HG03354 (cell line): ENCODE data around the gene OTOGL.
"Not testable (repeated sequence)": the region's sequence is repeated elsewhere in the genome, so short reads cannot be mapped to it uniquely, and the experiment has no call there.

Source experiments
- ATAC-seq: cut with Tn5 transposase; IDR thresholded peaks from one replicate; pipeline ENCODE4 v1.9.1; 2021; ENCODE audit warnings: mild to moderate bottlenecking; ENCODE audit not compliant: unreplicated experiment, poor library complexity, severe bottlenecking

Gene OTOGL

DNA sequence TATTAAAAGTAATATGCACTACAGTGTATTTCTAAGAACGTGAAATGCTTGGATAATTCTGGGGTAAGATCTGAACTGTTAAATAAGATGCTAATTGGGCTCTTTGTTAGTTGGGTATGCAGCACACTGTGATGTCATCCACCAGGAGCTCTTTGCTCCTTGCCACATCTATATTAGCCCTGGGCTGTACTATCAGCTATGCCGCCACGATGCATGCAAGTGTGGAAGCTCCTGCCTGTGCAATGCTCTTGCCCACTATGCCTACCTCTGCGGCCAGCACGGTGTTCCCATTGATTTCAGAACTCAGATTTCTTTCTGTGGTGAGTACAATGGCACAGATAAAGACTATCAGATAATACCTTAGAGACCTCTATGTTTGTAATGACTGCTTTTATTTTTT, 165.6 kb downstream of the OTOGL start:
- ATAC-seq, result no peak

DNA sequence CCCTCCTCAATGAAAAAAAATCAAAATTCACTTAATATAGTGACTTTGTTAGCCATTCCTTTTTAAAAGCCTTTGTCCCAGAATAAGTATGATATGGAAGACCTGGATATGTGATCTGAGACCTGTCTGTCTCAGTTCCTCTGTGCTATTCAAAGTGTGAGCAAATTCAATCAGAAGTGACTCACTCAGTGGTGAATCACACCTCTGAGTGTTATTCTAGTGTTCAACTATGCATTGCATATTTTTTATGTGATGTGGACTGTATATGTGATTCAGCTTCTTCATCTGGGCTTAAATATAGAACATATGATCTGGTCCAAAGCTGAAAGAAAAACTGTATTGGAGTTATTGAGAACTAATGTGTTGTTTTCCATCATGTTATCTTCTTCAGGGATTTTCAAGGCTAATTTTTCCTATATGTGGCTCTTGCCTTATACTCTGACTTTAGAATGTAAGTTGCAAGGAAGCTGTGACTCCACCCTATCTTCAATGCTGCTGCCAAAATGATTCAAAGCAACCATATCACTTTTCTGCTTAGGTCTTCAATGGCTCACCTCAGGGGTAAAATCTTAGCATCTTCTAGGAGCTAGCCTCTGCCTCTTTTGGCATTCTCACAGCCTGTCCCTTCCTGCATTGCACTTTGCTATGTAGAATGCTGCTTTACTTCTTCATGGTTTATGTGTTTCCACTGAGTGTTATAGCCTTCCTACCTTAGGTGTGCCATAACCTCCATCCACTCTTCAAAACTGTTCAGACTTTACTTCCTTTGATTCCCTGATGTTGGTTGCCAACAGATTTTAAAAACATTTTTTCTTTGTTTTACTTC, 169.8 kb downstream of the OTOGL start:
- no peak for ATAC-seq

DNA sequence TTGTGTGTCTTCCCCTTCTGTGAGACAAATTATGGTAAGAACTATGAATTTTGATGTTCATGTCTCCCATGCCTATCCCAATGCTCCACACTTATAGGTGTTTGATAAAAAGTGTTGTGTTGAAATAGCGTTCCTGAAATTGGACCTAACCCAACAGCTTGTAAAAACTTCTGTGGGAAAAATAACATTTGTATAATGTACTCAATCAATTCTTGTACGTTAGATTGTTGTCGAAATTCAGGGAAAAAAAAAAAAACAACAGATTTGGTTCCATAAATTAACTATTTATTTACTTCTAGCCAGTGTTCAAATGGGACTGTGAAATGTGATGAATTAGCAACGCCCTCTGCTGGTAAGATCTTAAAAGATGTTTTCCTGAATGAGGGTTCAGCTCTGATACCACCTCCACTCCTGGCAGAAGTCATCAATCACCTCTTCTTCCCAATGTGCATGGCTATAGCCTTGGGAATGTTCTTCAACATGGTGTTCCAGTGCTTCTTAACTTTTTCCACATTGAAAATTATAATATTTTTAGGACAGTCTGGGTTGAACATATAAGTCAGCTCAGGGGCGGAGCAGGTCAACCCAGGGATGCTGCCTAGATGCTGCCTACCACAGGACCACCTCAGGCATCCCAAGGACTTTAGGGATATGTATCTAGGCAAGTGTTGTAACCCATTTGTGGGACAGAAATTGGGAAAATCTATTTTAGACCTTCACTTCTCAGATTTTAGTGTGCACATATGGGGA, 170.6 kb downstream of the OTOGL start:
- peak; percentile 75 for ATAC-seq

DNA sequence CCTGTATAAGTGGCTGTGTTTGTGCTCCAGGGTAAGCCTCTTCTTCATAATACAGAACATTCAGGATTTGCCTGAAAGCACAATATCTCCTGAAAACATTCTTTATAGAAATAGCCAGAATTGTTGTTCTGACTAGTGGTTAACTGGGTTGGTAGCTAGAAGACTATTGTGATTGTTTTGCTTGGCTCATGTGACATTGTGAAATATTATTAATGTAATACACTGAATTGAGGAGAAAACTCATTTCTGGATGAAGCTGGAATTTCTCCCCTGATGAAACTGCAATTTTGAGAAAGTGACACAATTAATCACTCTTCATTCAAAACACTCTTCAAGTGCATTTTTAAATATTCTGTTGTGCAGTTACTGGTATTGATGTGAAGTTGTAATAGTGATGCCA, 172.4 kb downstream of the OTOGL start:
- no peak for ATAC-seq

DNA sequence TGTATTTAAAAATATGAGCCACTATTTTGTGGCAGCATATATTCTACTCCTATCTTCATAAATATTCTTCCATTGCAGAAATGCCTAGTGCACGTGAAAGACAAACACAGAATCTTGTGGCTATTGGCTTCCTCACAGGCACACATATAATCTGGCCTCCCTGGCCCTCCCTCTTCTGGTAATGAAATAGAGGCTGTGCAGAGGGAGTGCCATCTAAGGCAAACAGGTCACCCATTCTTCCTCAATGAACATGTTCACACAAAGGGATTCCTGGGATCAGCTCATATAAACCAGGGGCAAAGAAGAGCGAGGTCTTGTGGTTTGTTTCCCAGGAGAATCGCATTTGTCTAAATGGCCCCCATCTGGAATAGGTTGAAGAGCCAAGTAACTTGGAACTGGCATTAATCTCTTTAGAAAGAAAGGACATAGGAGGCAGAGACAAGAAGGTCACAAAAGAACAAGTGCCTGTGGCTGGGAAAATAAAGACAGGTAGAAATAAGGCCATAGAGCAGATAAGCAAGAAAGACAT, 173.1 kb downstream of the OTOGL start:
- ATAC-seq, result no peak

DNA sequence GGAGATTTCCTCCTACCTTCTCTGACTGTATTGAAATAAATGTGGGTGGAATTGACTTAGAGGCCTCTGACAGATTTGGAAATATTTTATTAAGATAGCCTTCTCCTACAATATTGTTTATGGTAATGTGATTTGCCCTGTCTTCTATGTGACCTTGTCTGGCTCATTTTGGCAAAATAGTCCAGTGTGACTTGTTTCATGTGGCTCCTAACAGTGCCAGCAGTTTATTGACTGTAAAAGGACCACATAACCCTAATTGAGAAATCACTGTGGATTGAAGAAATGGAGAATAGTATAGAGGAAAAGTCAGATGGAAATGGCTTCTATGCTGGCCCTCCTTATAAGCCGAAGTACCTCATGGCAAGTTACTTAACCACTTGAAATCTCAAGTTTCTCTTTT, 173.8 kb downstream of the OTOGL start:
- ATAC-seq, result no peak

DNA sequence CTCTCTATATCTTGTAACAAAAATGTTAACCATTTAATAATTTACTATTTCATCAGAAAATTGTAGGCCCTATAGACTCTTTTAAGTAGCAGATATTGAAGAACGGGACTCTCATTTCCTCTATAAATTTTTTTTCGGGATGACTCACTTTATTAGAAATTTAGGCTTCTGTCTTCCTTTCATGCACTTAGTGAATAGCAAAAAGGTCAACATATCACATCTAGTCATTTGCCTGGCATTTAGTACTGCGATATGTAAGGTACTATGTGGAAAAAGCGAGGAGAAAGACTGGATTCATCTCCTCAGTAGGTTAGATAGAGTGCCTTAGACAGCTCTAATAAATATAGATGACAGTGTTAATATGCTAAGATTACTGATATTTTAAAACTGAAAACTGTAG, 178.4 kb downstream of the OTOGL start:
- no peak for ATAC-seq

DNA sequence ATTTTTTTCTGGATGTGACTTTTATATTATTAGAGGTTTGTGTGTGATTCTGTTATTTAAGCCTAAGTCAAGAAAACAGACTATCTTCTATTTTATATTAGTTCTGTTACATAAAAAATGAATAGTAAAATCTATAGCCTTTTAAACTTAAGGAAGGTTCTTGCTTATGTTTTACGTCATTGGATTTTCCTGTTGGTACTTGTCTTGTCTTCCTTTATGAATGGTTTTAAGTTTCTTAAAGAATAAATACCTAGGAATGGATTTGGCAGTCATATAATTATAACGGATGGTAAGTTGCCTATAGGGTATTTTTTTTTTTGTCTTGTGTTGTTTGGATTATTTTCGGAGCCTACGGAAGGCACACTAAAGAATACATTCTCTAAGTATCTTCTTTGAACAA, 182.9 kb downstream of the OTOGL start:
- ATAC-seq, result no peak

DNA sequence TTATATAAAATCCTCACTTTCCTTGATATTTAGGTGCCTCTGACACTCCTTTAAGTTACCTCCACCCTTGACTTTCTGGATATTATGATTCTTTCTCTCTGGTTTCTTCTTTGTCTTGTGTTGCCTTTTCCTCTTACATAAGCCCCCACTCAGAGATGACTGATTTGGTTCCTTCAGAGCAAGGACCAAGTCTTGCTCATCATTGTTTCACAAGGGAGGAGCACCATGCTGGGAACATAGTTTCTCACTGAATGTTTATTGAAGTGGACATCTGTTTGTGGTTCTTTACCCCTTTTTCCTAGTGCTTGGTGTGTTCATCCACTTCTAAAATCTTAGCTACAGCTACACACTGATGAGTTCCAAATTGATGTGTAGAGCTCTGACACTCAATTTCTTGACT, 183.4 kb downstream of the OTOGL start:
- no peak for ATAC-seq

DNA sequence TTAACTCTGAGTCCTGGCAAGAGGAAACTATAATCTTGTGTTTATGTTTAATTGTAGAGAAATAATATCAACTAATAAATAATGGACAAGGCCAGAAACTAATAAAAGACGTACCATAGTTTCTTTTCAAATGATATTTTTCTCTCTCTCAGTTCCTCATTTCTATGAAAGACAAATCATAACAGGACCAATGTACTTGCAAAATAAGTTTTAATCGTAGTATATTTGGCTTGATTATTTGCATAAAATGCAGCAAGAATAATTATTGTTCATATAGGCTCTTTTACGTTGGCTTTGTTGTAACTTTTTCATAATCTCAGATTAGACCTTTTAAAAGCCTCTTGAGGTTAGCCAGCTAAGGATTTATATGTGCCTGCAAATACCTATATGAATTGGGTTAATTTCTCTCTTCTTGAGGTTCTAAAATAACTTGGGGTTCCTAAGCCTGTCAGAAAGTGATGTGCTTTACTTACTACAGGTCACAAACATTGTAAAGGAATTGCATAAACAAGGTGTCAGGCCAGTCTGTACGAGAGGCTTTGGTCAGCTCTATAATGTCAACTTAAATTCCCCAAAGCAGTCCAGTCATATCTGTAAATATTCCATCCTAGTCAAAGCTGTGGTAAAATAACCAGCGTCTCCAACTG, 191.9 kb downstream of the OTOGL start:
- ATAC-seq, result peak; percentile 68

DNA sequence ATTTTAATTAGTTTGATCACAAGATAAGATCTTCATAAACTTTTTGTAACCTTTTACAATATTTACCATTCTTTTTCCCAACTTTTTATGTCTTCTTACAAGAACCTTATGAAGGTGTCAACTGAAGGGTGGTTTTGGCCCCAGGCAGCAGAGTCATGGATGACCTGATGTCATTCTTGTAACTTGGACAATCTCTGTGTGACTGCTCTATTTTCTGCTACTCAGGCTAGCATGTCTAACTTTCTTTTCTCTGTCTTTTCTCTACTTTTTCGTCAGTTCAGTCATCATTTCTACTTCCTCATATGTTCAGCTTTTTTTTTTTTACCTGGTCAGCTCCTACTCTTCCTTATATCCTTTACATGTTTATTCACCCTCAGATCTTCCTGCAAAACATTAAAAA, 194.0 kb downstream of the OTOGL start:
- ATAC-seq, result peak; percentile 35

DNA sequence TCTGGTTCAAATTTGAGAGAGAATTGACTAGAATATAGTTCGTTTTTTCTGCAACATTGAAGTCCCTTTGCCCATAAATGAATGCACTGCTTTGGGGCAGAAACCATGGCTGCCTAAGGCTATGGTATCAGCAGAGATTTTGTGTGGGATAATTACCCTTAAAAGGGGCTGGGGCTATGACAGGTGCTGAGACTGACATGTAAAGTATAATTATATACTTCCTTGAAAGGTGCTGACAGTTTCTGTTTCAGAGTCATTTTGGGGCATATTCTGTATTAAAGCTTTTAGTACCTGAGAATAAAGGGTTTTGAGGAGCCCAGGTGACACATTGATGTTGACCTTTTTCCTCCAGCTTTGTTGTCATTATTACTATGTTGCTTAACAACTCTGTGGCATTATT, 194.4 kb downstream of the OTOGL start:
- peak; percentile 64 for ATAC-seq

DNA sequence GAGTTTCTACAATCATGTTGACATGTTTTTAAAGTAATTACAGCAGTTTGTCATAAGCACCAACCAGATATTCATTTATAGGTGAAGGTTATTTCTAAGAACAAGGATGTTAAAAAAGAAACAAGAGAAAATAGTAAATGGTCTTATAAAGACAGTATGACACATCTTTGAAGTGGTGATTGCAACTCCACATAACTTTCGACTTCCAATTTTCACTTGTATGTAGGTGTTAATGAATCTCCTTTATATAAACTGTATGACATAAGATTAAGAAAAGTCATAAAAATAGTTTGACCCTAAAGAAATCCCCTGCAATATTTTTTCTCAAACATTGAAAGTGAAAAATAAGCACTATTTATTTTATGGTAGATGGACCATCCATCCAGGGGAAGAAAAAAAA, 199.9 kb downstream of the OTOGL start:
- ATAC-seq, result no peak

DNA sequence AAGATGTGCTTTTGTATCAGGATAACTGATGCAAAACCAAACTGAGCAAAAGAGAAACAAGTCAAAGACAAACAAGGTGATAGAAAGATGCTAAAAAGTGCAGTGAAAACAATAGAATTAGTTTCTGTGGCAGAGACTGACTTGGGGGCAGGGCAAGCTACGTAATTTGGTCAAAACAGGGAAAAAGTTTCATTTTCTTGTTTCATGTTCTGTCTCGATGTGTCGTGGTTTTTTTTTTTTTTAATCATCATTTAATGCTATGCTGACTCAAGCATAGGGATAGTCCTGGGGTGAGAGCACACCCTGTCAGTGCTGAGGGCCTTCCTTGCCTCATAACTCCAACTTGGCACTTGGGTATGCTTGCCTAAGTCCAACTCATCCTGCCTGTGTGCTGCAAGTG, 200.6 kb downstream of the OTOGL start:
- ATAC-seq, result peak; percentile 72

DNA sequence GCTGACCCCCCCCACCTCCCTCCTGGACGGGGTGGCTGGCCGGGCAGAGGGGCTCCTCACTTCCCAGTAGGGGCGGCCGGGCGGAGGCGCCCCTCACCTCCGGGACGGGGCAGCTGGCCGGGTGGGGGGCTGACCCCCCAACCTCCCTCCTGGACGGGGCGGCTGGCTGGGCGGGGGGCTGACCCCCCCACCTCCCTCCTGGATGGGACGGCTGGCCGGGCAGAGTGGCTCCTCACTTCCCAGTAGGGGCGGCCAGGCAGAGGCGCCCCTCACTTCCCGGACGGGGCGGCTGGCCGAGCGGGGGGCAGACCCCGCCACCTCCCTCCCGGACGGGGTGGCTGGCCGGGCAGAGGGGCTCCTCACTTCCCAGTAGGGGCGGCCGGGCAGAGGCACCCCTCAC, 208.1 kb downstream of the OTOGL start:
- not testable (repeated sequence) for ATAC-seq

DNA sequence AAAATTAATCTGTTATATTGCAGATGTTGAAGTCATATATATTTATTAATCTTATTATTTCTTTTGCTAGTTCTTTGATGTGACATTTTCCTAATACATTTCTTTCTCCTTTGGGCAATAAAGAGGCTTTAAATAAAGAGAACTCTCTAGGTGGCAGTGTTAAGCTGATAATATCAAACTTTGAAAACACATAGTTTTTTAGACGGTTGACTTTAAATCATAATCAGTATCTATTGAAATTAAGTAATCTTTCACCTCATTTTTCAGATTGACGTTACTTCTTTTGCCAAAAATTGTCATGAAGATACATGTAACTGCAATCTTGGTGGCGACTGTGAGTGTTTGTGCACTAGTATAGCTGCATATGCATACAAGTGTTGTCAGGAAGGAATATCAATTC, 213.9 kb downstream of the OTOGL start:
- no peak for ATAC-seq

DNA sequence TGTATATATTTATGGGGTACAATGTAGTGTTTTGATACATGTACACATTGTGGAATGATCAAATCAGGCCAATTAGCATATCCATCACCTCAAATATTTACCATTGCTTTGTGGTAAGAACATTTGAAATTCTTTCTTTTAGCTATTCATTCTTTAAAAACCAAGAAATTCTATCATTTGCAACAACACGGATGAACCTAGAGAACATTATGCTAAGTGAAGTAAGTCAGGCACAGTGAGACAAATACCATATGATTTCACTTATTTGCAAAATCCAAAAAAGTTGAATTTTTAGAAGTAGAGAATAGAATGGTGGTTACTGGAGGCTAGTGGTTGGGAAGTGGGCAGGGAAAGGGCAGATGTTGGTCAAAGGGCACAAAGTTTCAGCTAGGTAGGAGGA, 215.4 kb downstream of the OTOGL start:
- no peak for ATAC-seq

DNA sequence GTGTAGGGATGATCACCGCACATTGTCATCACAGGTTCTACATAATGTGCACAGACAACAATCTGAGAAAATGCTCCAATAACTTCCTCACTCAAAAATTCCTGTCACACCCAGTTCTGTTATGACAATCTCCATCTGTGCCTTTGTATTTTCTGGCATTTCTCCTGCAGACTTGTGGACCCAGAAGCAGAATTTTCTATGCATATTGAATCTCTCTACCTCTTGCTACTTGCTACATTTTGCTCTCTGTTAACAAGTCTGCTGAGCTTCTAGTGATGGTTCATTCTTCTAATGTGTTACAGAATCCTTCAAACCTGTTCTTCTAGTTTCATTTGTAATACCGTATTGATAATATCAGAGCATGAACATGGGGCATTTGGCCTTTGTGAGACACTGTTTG, 216.9 kb downstream of the OTOGL start:
- no peak for ATAC-seq

DNA sequence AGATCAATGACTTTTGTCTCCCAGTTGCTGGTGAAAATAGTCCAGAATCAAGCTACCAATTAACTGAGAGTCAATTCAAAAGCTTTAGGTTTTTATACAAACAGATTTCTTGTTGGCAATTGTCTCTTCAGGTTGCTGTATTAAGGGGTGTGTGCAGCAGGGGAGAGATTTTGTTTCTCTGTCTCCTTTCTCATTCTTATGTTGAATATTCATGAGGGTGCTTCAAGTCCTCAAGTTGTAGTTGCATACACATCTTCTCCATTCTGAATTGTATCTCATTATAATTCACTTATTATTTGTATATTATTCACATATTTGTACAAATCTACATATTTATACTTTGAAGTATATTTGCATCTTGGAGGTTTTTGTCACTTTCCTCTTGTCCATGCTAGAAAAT, 218.0 kb downstream of the OTOGL start:
- no peak for ATAC-seq

DNA sequence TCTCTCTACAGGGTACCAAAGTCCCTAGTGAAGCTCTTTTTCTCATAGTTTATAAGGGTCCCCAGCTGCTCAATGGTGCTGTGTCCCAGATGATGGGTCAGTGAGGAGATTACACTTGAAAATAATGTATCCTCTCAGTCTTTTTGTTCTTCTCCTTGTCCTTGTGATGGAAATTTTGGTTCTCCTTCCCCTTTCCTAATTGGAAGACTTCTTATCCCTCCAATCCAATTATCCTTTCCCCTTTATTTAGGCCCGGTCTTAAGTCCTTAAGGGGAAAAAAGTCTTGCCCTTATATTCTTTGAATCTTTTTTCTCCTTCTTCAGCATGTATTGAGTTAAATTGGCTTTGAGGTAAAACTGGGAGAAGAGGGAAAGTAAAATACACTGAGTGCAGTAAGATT, 218.6 kb downstream of the OTOGL start:
- ATAC-seq, result no peak
